Mammary epithelial cell (primary cell): ENCODE measurements around the gene FBXO8.

Experiments used
- CTCF ChIP-seq, 2 donors: IDR thresholded peaks in 1 of 2; conservative IDR thresholded peaks in 1 of 2; 2 replicates each; pipeline ENCODE4 v1.5.1; 2011 to 2012; ENCODE audit warnings: inconsistent platforms in 2 of 2, low read length in 2 of 2, mild to moderate bottlenecking in 2 of 2, control low read depth in 1 of 2, low read depth in 1 of 2; ENCODE audit not compliant: insufficient read depth in 1 of 2; ENCODE audit errors: extremely low read depth in 1 of 2
- EZH2 ChIP-seq: IDR thresholded peaks from 2 replicates; pipeline ENCODE4 v1.6.1; 2012; ENCODE audit warnings: low read length, inconsistent platforms, borderline replicate concordance

- no peak for TF ChIP-seq CTCF (conservative IDR thresholded peaks at IDR 0.05 in 1 of 2, IDR thresholded peaks at IDR 0.05 in 1 of 2; ENCODE audit: extremely low read depth in 1 of 2, insufficient read depth in 1 of 2, low read depth in 1 of 2, low read length in 2 of 2)
- no peak for TF ChIP-seq EZH2
These were observed 30.8 kb upstream of the FBXO8 start for GRCh38 chr4:174314274-174314673.
